K562 (cell line): ENCODE results near the gene KIF25. TPM values are rescaled to one million over a fixed set of nuclear protein-coding genes. Genes with fewer than 3 reads are reported as not detected.

Experiments
- ARID1B ChIP-seq: fragments of 450-650 bp; IDR thresholded peaks from 2 replicates; pipeline ENCODE4 v1.6.1; 2016; ENCODE audit warnings: antibody characterized with exemption, mild to moderate bottlenecking, inconsistent platforms
- ATF7 ChIP-seq: fragments of 450-650 bp; IDR thresholded peaks from 2 replicates; pipeline ENCODE4 v1.7.1; 2014; ENCODE audit warnings: mild to moderate bottlenecking, moderate library complexity
- CREM ChIP-seq: IDR thresholded peaks from 2 replicates; pipeline ENCODE4 v1.6.1; 2014; ENCODE audit warnings: antibody characterized with exemption, low read depth
- ID3 ChIP-seq, 2 experiments: fragments of 250-450 bp in 1 of 2; fragments of 450-650 bp in 1 of 2; sonication (Bioruptor Pico) in 1 of 2; IDR thresholded peaks; 2 replicates each; pipeline versions ENCODE4 v1.6.1 to v1.8.0; 2016 to 2021; ENCODE audit warnings: mild to moderate bottlenecking in 2 of 2, moderate library complexity in 2 of 2, missing compliant biosample characterization in 1 of 2, missing genetic modification characterization in 1 of 2
- MGA ChIP-seq: fragments of 450-650 bp; IDR thresholded peaks from 2 replicates; pipeline ENCODE4 v1.6.1; 2016; ENCODE audit warnings: mild to moderate bottlenecking, moderate library complexity
- MTA1 ChIP-seq: fragments of 450-650 bp; IDR thresholded peaks from 2 replicates; pipeline ENCODE4 v1.6.1; 2017; ENCODE audit warnings: borderline replicate concordance
- MYBL2 ChIP-seq, 2 experiments: fragments of 450-650 bp in 1 of 2; sonication (generic) in 1 of 2; formaldehyde crosslinking in 1 of 2; IDR thresholded peaks; 2 replicates each; pipeline versions ENCODE4 v1.6.1 to v1.8.1; 2017 to 2022; ENCODE audit warnings: borderline replicate concordance in 1 of 2, inconsistent platforms in 1 of 2, low read depth in 1 of 2, mild to moderate bottlenecking in 1 of 2, missing genetic modification reagents in 1 of 2, moderate library complexity in 1 of 2
- TRIM25 ChIP-seq: fragments of 450-650 bp; IDR thresholded peaks from 2 replicates; pipeline ENCODE4 v1.7.0; 2016; ENCODE audit warnings: borderline replicate concordance
- polyA plus RNA-seq, 8 experiments: library from polyadenylated mRNA; depleted of rRNA in 4 of 8; stranded (reverse) in 5 of 8; unstranded in 3 of 8; fragments of >200 nt; fragmentation: Nextera tagmentation in 2 of 8; fragmentation: Illumina TruSeq in 1 of 8; extraction: Ambion mirVana in 2 of 8; extraction: Trizol in 1 of 8; gene quantifications; 2 replicates each; pipeline versions ENCODE4 v1.2.1 to v1.2.3, GENCODE V29; 2011 to 2014; ENCODE audit warnings: inconsistent platforms in 1 of 8, missing spikeins in 1 of 8
- total RNA-seq, 7 experiments: library from RNA; depleted of rRNA in 6 of 7; stranded (reverse); fragments of >200 nt in 6 of 7; fragmentation: Illumina TruSeq in 2 of 7; extraction: Trizol in 2 of 7; gene quantifications; 2 replicates each; pipeline versions ENCODE4 v1.2.1 to v1.2.3, GENCODE V29; 2011 to 2021; ENCODE audit warnings: low replicate concordance in 1 of 7

KIF25 gene
- total and polyA plus RNA-seq, 9 of the 15 experiments (the other 6 are each of a cell fraction or from before 2014, with no cell fraction given), result 0.04 to 0.49 (median 0.23) TPM; not detected in 5

- peak; percentile 36; the same call in 1 of the 2 replicates for TF ChIP-seq MGA
- TF ChIP-seq MYBL2 (IDR thresholded peaks at IDR 0.05; ENCODE audit: low read depth), result no peak
- no peak for TF ChIP-seq MYBL2 (CRISPR knock-in tag; IDR thresholded peaks at IDR 0.05; ENCODE audit: borderline replicate concordance)
- peak; percentile 93 for TF ChIP-seq ATF7
- no peak for TF ChIP-seq TRIM25
- peak; percentile 93 for TF ChIP-seq CREM
- no peak for TF ChIP-seq ID3 (CRISPR knock-in tag; IDR thresholded peaks at IDR 0.05)
- TF ChIP-seq ID3 (tag; IDR thresholded peaks at IDR 0.05), result no peak
- no peak for TF ChIP-seq MTA1
- TF ChIP-seq ARID1B, result peak; percentile 92
Observed at GRCh38 chr6:168035661-168036545, 38.4 kb downstream of the KIF25 start (continued).
